Thyroid gland (tissue), 4 donors: ENCODE results near the gene C9orf72.
A peak's percentile ranks its signal among the peaks of the same experiment; 100 is the strongest.

Source experiments
- POLR2A ChIP-seq, 2 donors: fragments of 450-650 bp; IDR thresholded peaks; one replicate each; pipeline ENCODE4 v1.6.1; 2017; ENCODE audit warnings: antibody characterized with exemption in 2 of 2, mild to moderate bottlenecking in 2 of 2, moderate library complexity in 1 of 2
- TF ChIP-seq, protein P1 (sequence below), 6 experiments: fragments of 200-600 bp in 3 of 6; fragments of 450-650 bp in 3 of 6; sonication (generic) in 3 of 6; IDR thresholded peaks; one replicate each; pipeline ENCODE4 v1.5.1; 2016 to 2019; ENCODE audit warnings: antibody characterized with exemption in 6 of 6, mild to moderate bottlenecking in 2 of 6, inconsistent platforms in 1 of 6, moderate library complexity in 1 of 6

GRCh38 chr9:27572566-27572917, 739 bp downstream of the C9orf72 start:
- TF ChIP-seq, protein P1, sequence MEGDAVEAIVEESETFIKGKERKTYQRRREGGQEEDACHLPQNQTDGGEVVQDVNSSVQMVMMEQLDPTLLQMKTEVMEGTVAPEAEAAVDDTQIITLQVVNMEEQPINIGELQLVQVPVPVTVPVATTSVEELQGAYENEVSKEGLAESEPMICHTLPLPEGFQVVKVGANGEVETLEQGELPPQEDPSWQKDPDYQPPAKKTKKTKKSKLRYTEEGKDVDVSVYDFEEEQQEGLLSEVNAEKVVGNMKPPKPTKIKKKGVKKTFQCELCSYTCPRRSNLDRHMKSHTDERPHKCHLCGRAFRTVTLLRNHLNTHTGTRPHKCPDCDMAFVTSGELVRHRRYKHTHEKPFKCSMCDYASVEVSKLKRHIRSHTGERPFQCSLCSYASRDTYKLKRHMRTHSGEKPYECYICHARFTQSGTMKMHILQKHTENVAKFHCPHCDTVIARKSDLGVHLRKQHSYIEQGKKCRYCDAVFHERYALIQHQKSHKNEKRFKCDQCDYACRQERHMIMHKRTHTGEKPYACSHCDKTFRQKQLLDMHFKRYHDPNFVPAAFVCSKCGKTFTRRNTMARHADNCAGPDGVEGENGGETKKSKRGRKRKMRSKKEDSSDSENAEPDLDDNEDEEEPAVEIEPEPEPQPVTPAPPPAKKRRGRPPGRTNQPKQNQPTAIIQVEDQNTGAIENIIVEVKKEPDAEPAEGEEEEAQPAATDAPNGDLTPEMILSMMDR (IDR thresholded peaks at IDR 0.05), result no peak
- peak in 1 of 2 donors; percentile 66 for TF ChIP-seq POLR2A (IDR thresholded peaks at IDR 0.05)
